ENCODE data around the gene ADARB1.

- TF ChIP-seq SMC3 (IDR thresholded peaks at IDR 0.05; ENCODE audit: low read depth, low read length) = no peak
- no peak for TF ChIP-seq POLR2AphosphoS5 (IDR thresholded peaks at IDR 0.05; ENCODE audit: low read depth, low read length)
- TF ChIP-seq CTCF (IDR thresholded peaks at IDR 0.05) = no peak
- TF ChIP-seq JUND (IDR thresholded peaks at IDR 0.05) = no peak
- no peak for TF ChIP-seq FOXJ3 (CRISPR knock-in tag; IDR thresholded peaks at IDR 0.05)
- TF ChIP-seq NRF1 (IDR thresholded peaks at IDR 0.05; ENCODE audit: low read depth, low read length) = no peak
- TF ChIP-seq SIN3A (IDR thresholded peaks at IDR 0.05; ENCODE audit: borderline replicate concordance, low read depth, low read length) = no peak
- no peak for TF ChIP-seq CHD2 (IDR thresholded peaks at IDR 0.05; ENCODE audit: low read length, partially characterized antibody)
- no peak for TF ChIP-seq RCOR1 (IDR thresholded peaks at IDR 0.05; ENCODE audit: low read length)
- no peak for TF ChIP-seq USF1 (IDR thresholded peaks at IDR 0.05; ENCODE audit: borderline replicate concordance, low read depth)
Observed at GRCh38 chr21:45186709-45187108, 112.3 kb downstream of the ADARB1 start.
